ENCODE measurements around the gene GLP1R. TPM values are rescaled to one million over a fixed set of nuclear protein-coding genes. Genes with fewer than 3 reads are reported as not detected.

Gene GLP1R
- total RNA-seq, 4 donors from 2014 or later = 0.38 to 0.67 TPM; not detected in 2

DNA sequence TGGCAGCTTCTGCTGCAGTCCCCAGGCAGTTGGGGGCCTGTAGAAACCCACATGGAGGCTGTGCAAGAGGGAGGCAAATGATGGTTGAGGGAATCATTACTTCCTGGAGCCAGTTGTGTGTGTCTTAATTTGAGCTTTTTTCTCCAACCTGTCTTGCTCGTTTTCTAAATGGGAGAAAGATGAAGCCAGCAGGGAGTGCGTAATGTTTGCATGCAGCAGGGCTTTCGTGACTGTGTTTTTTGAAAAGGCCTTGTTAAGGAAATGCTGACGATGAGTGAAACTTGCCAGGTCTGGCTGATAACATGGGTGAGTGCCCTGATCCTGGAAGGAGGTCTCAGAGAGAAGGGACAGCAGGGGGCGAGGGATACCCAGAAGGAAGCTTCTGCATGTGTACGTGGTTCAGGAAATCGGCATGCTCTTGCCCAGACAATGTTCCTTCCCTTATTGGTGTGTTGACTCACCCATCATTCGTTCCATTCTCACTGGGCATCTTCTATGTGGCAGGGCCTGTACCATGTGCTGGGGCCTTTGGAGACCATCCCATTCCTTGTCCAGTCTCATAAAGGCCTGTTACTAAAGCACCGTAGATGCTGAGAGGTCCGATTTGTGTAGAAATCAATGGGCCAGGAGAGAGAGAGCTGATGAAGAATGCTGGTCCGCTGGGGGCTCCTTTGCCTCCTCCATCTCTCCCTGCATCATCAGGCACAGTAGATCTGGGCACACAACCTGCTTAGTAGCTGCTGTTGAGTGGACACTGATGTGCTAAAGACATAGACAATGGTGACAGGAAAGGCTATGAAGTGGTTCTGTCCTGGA is 27.4 kb downstream of the GLP1R start:
- no peak overlapping the region for H3K27ac ChIP-seq
- no peaks in the 10 kb centered on the region for H3K9me3 ChIP-seq
- H3K27me3 ChIP-seq = no peaks in the 10 kb centered on the region
- peak in 2 of 3 donors; percentile 20 to 36 for DNase-seq
- H3K4me1 ChIP-seq = no peaks in the 10 kb centered on the region
- no peaks in the 10 kb centered on the region for H3K36me3 ChIP-seq
- H3K4me3 ChIP-seq = no peak overlapping the region
- TF ChIP-seq, protein P1, sequence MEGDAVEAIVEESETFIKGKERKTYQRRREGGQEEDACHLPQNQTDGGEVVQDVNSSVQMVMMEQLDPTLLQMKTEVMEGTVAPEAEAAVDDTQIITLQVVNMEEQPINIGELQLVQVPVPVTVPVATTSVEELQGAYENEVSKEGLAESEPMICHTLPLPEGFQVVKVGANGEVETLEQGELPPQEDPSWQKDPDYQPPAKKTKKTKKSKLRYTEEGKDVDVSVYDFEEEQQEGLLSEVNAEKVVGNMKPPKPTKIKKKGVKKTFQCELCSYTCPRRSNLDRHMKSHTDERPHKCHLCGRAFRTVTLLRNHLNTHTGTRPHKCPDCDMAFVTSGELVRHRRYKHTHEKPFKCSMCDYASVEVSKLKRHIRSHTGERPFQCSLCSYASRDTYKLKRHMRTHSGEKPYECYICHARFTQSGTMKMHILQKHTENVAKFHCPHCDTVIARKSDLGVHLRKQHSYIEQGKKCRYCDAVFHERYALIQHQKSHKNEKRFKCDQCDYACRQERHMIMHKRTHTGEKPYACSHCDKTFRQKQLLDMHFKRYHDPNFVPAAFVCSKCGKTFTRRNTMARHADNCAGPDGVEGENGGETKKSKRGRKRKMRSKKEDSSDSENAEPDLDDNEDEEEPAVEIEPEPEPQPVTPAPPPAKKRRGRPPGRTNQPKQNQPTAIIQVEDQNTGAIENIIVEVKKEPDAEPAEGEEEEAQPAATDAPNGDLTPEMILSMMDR (IDR thresholded peaks at IDR 0.05) = no peak

DNA sequence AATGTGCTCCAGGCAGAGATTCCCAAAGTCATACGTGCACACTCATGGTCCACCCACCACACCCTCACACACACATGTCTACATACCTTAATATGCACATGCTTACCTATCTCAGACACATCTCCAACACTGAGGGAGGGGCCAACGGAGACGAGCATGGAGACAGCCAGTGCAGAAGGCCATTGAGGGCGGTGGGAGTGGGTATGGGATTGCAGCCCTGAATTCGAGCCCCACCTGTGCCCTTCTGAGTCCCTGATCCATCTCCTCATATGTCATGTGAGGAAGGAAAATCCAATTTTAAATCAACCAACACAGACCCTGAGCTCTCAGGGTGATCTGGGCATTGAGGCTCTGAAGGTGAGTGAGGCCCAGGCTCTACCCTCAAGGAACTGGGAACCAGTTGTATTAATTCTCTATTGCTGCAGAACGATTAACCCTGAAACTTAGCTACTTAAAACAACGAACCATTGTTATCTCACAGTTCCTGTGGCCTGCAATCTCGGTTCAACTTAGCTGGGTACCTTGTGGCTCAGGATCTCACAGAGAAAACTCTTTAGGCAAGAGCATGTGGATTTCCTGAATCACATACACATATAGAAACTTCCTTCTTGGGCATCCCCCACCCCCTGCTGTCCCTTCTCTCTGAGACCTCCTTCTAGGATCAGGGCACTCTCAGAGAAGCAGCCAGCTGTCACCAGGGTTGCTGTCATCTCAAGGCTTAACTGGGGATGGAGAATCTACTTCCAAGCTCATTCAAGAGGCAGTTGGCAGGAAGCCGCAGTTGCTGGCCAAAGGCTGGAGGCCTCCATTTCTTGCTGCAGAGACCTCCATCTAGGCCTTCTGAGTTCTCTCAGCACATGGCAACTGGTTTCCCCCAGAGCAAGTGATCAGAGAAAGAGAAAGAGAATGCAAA is 28.3 kb downstream of the GLP1R start:
- no peak overlapping the region for H3K27ac ChIP-seq
- H3K9me3 ChIP-seq = no peaks in the 10 kb centered on the region
- no peaks in the 10 kb centered on the region for H3K27me3 ChIP-seq
- no peaks in the 10 kb centered on the region for H3K36me3 ChIP-seq
- no peak overlapping the region for H3K4me3 ChIP-seq
- TF ChIP-seq, protein P1 (IDR thresholded peaks at IDR 0.05) = no peak
- no peaks in the 10 kb centered on the region for H3K4me1 ChIP-seq
- no peak for DNase-seq

DNA sequence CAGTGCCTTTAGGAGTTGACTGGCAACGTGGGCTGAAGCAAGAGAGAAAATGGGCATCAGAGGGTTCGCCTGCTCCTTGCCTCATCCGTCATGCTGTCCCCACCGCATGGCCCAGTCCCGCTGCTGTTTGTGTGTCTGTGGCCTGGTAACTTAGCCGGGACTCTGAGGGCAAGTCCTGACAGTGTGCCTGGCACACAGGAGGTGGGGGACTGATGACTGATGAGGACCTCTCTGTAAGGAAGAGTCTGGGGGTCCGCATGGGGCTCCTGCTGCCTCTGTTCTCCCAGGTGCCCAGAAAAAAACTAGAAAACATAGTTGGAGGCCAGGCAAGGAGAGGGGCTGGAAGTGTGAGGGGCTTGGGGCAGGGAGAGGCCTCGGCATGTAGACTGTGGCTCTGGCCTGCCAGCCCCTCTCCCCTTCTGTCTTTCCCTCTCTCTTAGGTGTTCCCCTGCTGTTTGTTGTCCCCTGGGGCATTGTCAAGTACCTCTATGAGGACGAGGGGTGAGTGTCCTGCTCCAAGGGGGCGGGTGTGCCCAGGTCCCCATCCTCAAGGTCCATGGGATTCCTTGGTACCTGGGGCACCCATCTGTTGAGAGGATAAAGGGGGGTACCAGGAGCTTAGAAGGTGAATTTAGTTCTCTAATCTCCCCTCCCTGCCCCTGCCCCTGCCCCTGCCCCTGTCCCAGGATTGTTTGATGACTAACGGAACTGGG is 29.5 kb downstream of the GLP1R start:
- Histone ChIP-seq H3K27me3 (no peaks in the 10 kb centered on the region), H3K9me3 (no peaks in the 10 kb centered on the region), H3K4me3 (no peak overlapping the region), H3K36me3 (no peaks in the 10 kb centered on the region), H3K27ac (no peak overlapping the region), H3K4me1 (no peaks in the 10 kb centered on the region)
- DNase-seq = no peak
- TF ChIP-seq, protein P1 (IDR thresholded peaks at IDR 0.05) = no peak
- TF ChIP-seq POLR2A (IDR thresholded peaks at IDR 0.05) = no peak

DNA sequence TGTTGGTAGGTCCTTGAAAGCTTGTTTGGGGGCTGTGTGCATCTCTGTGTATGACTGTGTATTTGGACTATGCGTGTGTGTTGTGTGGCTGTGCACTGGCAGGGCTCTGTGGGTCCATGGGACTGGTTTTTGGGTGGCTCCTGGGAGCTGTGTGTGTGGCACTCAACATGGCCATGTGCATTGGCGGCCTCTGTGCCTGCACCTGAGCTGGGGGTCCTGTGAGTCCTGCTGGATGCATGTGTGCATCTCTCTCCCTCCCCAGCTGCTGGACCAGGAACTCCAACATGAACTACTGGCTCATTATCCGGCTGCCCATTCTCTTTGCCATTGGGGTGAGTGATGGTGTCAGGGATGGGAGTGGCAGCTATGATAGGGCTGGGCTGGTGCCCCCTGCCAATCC is 30.1 kb downstream of the GLP1R start:
- Histone ChIP-seq H3K27me3 (no peaks in the 10 kb centered on the region), H3K36me3 (no peaks in the 10 kb centered on the region), H3K27ac (no peak overlapping the region), H3K9me3 (no peaks in the 10 kb centered on the region), H3K4me1 (no peaks in the 10 kb centered on the region), H3K4me3 (no peak overlapping the region)
- TF ChIP-seq POLR2A (IDR thresholded peaks at IDR 0.05) = no peak
- TF ChIP-seq, protein P1 (IDR thresholded peaks at IDR 0.05) = no peak
- peak in 1 of 3 donors; percentile 30 for DNase-seq

Data from Peyer's patch (tissue), 4 donors.